GM23248 (cell line): ENCODE data around the gene ZCCHC2.

ENCODE experiments used
- EZH2 ChIP-seq: fragments of 200-600 bp; sonication (generic); IDR thresholded peaks from 2 replicates; pipeline ENCODE4 v1.6.1; 2018; ENCODE audit warnings: antibody characterized with exemption, mild to moderate bottlenecking; ENCODE audit not compliant: insufficient read depth, poor library complexity, severe bottlenecking
- EZH2phosphoT487 ChIP-seq: fragments of 200-600 bp; sonication (generic); IDR thresholded peaks from 2 replicates; pipeline ENCODE4 v1.6.1; 2018; ENCODE audit warnings: antibody characterized with exemption, moderate library complexity, mild to moderate bottlenecking, low read depth; ENCODE audit not compliant: insufficient read depth

DNA sequence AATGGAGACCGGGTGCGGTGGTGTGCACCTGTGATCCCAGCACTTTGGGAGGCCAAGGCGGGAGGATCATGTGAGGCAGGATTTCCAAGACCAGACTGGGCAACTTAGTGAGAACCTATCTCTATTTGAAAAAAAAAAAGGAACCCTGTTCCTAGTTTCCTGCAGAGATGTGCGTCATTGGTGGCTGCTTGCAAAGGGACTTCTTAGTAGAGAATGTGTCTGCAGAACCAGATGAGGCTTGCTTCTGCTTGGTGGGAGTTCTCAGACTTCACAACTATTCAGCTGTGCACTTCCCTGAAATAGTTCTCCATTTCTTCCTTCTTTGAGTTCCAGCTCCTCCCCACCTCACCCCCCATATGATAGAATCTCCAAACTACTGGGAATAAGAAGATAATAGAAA is 22.3 kb downstream of the ZCCHC2 start:
- TF ChIP-seq EZH2, result no peak
- TF ChIP-seq EZH2phosphoT487, result no peak
